ENCODE data around the gene TAOK2. TPM values are rescaled to one million over a fixed set of nuclear protein-coding genes. Genes with fewer than 3 reads are reported as not detected.

The TAOK2 gene
- total RNA-seq, 6 experiments from 2014 or later, result 15.8 to 19.6 (median 17.2) TPM

DNA sequence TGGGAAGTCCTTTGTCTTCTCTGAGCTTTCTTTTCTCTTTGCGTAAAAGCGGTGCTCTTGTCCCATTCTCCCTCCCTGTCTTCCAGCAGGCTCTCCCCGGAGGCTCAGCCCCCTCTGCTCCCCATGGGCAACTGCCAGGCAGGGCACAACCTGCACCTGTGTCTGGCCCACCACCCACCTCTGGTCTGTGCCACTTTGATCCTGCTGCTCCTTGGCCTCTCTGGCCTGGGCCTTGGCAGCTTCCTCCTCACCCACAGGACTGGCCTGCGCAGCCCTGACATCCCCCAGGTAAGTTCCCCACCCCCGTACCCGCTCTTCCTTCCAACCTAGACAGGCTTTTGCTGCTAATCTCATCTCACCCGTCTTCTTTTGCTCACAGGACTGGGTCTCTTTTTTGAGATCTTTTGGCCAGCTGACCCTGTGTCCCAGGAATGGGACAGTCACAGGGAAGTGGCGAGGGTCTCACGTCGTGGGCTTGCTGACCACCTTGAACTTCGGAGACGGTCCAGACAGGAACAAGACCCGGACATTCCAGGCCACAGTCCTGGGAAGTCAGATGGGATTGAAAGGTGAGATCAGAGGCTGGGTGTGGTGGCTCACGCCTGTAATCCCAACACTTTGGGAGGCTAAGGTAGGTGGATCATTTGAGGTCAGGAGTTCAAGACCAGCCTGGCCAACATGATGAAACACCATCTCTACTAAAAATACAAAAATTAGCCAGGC lies 10.5 kb upstream of the TAOK2 start:
- Histone ChIP-seq H3K27me3 (no peaks in the 10 kb centered on the region), H3K36me3 (peaks cover 0 to 5% (median 0%) of the 10 kb centered on the region in 4 donors), H3K9me3 (no peaks in the 10 kb centered on the region), H3K27ac (peak overlapping the region; percentile 83 to 90 (median 83)), H3K4me1 (peaks cover 0 to 33% (median 4%) of the 10 kb centered on the region in 4 donors), H3K4me3 (peak overlapping the region in 2 of 3 donors; percentile 74 to 79)
- DNase-seq (no peak), ATAC-seq (no peak)
- intact Hi-C loops (cut with DNase I), result no loop called here
- TF ChIP-seq POLR2A (IDR thresholded peaks at IDR 0.05), result no peak
- TF ChIP-seq, protein P1, sequence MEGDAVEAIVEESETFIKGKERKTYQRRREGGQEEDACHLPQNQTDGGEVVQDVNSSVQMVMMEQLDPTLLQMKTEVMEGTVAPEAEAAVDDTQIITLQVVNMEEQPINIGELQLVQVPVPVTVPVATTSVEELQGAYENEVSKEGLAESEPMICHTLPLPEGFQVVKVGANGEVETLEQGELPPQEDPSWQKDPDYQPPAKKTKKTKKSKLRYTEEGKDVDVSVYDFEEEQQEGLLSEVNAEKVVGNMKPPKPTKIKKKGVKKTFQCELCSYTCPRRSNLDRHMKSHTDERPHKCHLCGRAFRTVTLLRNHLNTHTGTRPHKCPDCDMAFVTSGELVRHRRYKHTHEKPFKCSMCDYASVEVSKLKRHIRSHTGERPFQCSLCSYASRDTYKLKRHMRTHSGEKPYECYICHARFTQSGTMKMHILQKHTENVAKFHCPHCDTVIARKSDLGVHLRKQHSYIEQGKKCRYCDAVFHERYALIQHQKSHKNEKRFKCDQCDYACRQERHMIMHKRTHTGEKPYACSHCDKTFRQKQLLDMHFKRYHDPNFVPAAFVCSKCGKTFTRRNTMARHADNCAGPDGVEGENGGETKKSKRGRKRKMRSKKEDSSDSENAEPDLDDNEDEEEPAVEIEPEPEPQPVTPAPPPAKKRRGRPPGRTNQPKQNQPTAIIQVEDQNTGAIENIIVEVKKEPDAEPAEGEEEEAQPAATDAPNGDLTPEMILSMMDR (IDR thresholded peaks at IDR 0.05), result no peak
- WGBS (ENCODE audit: insufficient coverage, low coverage, low lambda C conversion rate, missing lambda C conversion rate), result 70% methylated on average over 12 of the region's 14 CpGs

DNA sequence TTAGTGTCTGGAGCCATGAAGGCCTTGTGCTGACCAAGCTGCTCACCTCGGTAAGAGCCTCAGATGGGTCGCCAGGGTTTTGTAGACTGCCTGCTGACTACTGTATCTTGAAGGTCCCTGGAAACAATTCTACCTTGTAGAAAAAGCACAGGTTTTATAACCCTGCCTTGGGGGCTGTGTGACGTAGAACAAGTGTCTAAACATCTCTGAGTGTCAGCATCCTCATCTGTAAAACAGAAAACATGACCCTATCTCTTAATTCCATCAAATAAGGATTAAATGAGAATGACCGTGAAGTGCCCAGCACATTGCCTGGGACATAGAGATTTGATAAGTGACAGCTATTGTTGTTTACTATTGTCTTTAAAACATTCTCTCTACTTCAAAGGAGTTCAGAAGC lies 5.5 kb upstream of the TAOK2 start:
- Histone ChIP-seq H3K36me3 (peaks cover 0 to 20% (median 0%) of the 10 kb centered on the region in 4 donors), H3K4me3 (no peak overlapping the region), H3K27ac (no peak overlapping the region), H3K9me3 (no peaks in the 10 kb centered on the region), H3K27me3 (no peaks in the 10 kb centered on the region), H3K4me1 (peaks cover 0 to 18% (median 3%) of the 10 kb centered on the region in 4 donors)
- DNase-seq (no peak), ATAC-seq (no peak)
- WGBS (ENCODE audit: insufficient coverage, low coverage, low lambda C conversion rate, missing lambda C conversion rate), result 92% methylated on average over 4 of the region's 4 CpGs
- intact Hi-C loops (cut with DNase I), result no loop called here
- TF ChIP-seq, protein P1 (IDR thresholded peaks at IDR 0.05), result no peak
- no peak for TF ChIP-seq POLR2A (IDR thresholded peaks at IDR 0.05)

DNA sequence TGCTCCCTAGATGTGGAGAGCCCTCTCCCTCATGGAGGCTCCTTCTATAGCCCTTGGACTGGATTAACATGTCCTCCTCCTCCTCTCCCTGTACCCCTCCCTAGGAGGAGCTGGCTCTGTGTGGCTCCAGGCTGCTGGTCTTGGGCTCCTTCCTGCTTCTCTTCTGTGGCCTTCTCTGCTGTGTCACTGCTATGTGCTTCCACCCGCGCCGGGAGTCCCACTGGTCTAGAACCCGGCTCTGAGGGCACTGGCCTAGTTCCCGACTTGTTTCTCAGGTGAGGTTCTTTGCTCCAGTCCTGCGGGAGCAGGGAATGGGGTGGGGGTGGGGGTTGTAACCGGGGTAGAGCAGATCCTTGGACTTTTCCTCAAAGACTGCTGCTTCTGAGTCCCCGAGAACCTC lies 2.4 kb upstream of the TAOK2 start:
- peaks cover 0 to 20% (median 0%) of the 10 kb centered on the region in 4 donors for H3K36me3 ChIP-seq
- intact Hi-C loops (cut with DNase I), result no loop called here
- 75% methylated on average over 3 of the region's 8 CpGs for WGBS (ENCODE audit: insufficient coverage, low coverage, low lambda C conversion rate, missing lambda C conversion rate)
- no peak overlapping the region for H3K4me3 ChIP-seq
- H3K27ac ChIP-seq, result no peak overlapping the region
- no peaks in the 10 kb centered on the region for H3K9me3 ChIP-seq
- peak in 1 of 3 donors; percentile 22 for DNase-seq
- peaks cover 0 to 20% (median 8%) of the 10 kb centered on the region in 4 donors for H3K4me1 ChIP-seq
- no peak for TF ChIP-seq POLR2A (IDR thresholded peaks at IDR 0.05)
- TF ChIP-seq, protein P1 (IDR thresholded peaks at IDR 0.05), result no peak
- no peak for ATAC-seq
- H3K27me3 ChIP-seq, result no peaks in the 10 kb centered on the region

DNA sequence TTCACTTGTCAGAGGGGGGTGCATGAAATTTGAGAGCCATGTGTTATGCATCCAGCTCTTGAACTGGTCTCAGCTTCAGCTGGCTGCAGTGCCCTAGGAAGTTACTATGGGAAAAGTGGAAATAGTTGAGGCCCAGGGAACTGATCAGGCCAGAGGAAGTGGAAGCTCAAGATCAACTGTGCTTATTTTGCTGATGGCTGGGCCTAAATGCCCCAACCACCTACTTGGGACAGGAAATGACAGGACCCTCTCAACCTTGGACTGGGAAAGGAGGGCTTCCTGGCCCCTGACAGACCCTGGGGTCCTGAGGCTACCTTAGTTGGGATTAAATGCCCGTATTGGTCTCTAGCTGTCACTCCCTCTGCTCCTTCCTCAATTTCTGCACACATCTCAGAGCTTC lies 1.2 kb upstream of the TAOK2 start:
- Histone ChIP-seq H3K4me1 (peaks cover 0 to 22% (median 10%) of the 10 kb centered on the region in 4 donors), H3K9me3 (no peaks in the 10 kb centered on the region), H3K4me3 (no peak overlapping the region), H3K27ac (no peak overlapping the region), H3K36me3 (peaks cover 0 to 20% (median 1%) of the 10 kb centered on the region in 4 donors), H3K27me3 (no peaks in the 10 kb centered on the region)
- TF ChIP-seq, protein P1 (IDR thresholded peaks at IDR 0.05), result no peak
- no peak for TF ChIP-seq POLR2A (IDR thresholded peaks at IDR 0.05)
- ATAC-seq (no peak), DNase-seq (peak in 1 of 3 donors; percentile 21)
- intact Hi-C loops (cut with DNase I), result no loop called here
- 43% methylated on average over 1 of the region's 1 CpG for whole genome bisulfite sequencing (ENCODE audit: insufficient coverage, low coverage, low lambda C conversion rate, missing lambda C conversion rate)

Measured in right lobe of liver (tissue), 6 donors.